ENCODE measurements around the gene CYP26C1.
A peak's percentile ranks its signal among the peaks of the same experiment; 100 is the strongest.

CYP26C1 gene

GRCh38 chr10:93064874-93065660 lies 4.5 kb downstream of the CYP26C1 start:
- DNase-seq = no peak

GRCh38 chr10:93065675-93066543 lies 5.3 kb downstream of the CYP26C1 start:
- DNase-seq = peak; percentile 30

- no peak for DNase-seq
These were observed 5.9 kb downstream of the CYP26C1 start for GRCh38 chr10:93066544-93066913.

- no peak for DNase-seq
These were observed 7.1 kb downstream of the CYP26C1 start for GRCh38 chr10:93067443-93068365.

- DNase-seq = peak; percentile 60
These were observed 8.0 kb downstream of the CYP26C1 start for GRCh38 chr10:93068411-93069244.

- no peak for DNase-seq
These were observed 8.6 kb downstream of the CYP26C1 start for GRCh38 chr10:93069245-93069561.

- DNase-seq = no peak
These were observed 10.0 kb downstream of the CYP26C1 start for GRCh38 chr10:93070378-93071176.

GRCh38 chr10:93071177-93071472 lies 10.5 kb downstream of the CYP26C1 start:
- DNase-seq = no peak

GRCh38 chr10:93071674-93072224 lies 11.2 kb downstream of the CYP26C1 start:
- DNase-seq = peak; percentile 34

- DNase-seq = peak; percentile 15
These were observed 11.7 kb downstream of the CYP26C1 start for GRCh38 chr10:93072225-93072712.

- DNase-seq = peak; percentile 25
These were observed 12.3 kb downstream of the CYP26C1 start for GRCh38 chr10:93072713-93073538.

- DNase-seq = peak; percentile 39
These were observed 13.0 kb downstream of the CYP26C1 start, which contains the start of gene CYP26A1 for GRCh38 chr10:93073539-93074146. Gene CYP26A1 (plus strand): TSS chr10:93073893. CDS start chr10:93073935, 42 bp downstream.

GRCh38 chr10:93074147-93074596 lies 13.6 kb downstream of the CYP26C1 start:
- DNase-seq = peak; percentile 66

- DNase-seq = peak; percentile 28
These were observed 14.2 kb downstream of the CYP26C1 start for GRCh38 chr10:93074597-93075368.

- DNase-seq = peak; percentile 17
These were observed 15.0 kb downstream of the CYP26C1 start for GRCh38 chr10:93075369-93076221.

GRCh38 chr10:93076871-93077270 lies 16.3 kb downstream of the CYP26C1 start:
- DNase-seq = no peak

GRCh38 chr10:93077860-93078337 lies 17.3 kb downstream of the CYP26C1 start:
- DNase-seq = no peak

Measured in hematopoietic multipotent progenitor cell treated with erythropoietin and hydrocortisone succinate and interleukin-3 and kit ligand, for 4 days (in vitro differentiated cells).